ENCODE results near the gene ROS1.

The ROS1 gene

DNA sequence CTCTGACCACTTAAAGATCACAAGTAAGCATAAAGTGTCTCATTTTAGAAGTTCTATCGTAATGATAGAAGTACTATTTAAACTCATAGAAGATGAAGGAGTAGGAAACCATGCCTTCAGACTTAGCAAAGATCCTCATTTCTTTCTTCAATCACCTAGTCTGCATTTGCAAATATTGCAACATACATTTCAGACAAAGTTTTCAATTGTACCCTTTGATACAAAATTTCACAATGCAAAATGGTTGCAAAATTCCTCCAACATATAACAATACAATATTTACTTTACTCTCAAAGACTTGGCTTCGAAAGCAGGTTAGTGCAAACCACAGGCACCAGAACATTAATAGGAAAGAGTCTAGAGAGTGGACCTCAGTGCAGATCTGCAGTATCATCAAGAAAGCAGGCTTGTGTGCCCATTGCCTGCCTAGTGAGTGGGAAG is 16.1 kb upstream of the ROS1 start:
- DNase-seq (ENCODE audit: low read depth, low spot score), result no peak

DNA sequence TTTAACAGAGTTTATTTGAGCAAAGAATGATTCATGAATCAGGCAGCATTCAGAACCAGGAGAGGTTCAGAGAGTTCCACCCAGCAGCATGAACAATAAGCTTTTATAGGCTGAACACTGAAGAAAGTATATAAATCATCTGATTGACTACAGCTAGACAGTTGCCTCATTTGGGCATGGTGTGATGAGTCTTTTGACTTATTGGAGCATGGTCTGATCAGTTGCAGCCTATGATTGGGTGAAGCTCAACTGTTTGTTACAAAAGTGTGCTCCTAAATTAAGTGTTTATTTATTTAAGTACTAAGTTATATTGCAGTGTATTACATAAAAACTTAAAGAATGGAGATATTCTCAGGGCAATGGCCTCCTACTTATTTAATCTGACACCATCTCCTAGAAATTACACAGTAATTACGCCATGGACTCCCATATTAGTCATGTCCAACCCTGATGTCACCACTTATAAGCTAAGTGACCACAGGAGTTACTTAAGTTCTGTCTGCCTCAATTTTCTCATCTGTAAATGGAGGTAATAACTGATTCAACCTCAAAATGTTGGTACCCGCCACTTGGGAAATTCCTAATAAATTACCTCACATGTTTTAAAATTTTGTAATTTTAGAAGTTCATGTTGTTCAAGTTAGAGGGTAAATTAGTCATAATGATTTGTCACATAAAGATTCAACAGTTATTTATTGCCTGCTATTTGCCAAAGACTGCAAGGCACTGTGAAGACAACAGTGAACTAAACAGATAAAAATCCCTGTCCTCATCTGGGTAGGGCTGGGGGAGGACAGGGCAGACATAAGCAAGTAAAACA is 15.2 kb upstream of the ROS1 start:
- DNase-seq (ENCODE audit: low read depth, low spot score), result no peak

DNA sequence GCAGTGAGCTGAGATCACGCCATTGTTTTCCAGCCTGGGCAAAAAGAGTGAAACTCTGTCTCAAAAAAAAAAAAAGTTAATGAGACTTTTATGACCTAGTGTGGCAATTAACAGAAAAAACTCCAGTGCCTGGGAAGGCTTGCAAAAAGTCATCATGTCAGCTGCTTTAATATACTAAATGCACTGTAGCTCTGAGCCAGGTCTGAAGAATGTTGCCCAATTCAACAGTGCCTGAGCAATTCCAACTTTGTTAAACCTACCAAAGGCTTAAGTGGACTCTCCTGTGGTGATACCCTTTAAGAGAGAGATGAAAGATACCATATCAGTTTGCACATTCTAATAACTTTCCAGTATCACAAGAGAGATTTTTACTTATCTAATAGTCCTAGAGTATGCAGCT is 6.5 kb upstream of the ROS1 start:
- no peak for DNase-seq (ENCODE audit: low read depth, low spot score)

DNA sequence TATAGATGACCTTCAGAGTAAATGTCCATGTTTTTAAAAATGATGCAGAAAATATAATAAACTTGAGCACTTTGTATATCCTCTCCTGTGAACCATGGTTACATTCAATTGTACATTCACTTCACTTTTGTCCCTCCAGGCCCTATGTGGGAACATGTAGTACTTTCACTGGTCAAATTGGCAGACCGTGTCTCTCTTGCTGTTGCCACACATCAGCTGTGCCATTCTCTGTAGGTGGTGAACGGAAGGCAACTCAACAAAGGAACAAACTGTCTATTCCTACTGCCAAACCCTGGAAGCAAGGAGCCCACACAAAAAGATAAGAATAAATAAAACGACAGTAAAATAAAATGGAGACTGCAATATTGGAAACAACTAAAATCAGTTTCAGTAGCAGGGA is 2.0 kb downstream of the ROS1 start:
- no peak for DNase-seq (ENCODE audit: low read depth, low spot score)

DNA sequence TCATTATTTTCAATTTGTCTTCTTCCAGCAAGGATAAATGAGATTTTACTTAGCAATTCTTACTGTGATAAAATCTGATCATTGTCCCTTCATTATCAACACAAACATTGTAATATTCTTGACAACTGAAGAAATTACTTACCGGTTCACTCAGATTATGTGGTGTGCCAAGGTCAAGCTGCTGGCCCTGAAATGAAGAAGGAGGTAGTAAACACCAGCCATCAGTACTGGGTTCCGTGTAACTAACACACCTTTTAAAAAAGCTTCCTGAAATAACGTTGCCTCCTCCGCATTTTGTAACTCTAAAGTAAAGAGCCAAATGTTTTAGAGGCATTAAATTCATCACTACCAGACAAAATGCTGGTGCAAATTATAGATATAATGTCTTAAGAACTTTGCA is 7.4 kb downstream of the ROS1 start:
- DNase-seq (ENCODE audit: low read depth, low spot score), result no peak

DNA sequence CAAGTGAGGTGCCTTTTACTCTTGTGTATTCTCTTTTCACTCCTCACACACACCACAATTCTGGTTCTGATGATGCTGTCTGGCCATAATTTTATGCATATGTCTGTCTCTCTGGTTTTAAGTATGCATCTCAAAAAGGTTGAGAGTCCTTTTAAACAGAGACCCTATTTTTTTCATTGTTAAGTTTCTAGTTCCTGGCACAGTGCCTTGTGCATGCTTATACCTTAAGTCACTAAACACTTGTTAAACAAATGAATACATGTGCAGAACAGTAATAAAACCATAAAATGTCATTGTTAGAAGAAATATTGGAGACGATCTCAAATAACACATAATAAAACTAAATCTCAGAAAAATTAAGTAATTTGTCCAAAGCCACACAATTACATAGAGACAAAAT is 7.9 kb downstream of the ROS1 start:
- no peak for DNase-seq (ENCODE audit: low read depth, low spot score)

DNA sequence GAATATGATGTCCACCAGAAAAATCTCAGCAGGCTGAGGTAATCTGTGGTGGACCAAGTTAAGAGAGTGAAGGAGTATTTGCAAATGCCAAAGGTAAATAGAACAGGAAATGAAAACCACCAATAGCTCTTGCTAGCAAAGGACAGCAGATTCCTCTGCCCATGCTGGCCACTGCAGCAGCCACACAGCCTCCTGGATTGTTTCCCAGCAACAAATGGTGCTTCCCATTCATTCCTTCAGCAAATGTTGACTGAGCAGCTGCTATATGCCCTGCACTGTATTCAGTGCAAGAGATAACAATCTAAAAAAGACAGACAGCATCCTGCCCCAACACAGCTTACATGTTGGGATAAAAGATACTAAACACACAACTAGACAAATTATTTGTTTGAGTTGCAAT is 11.0 kb downstream of the ROS1 start:
- no peak for DNase-seq (ENCODE audit: low read depth, low spot score)

DNA sequence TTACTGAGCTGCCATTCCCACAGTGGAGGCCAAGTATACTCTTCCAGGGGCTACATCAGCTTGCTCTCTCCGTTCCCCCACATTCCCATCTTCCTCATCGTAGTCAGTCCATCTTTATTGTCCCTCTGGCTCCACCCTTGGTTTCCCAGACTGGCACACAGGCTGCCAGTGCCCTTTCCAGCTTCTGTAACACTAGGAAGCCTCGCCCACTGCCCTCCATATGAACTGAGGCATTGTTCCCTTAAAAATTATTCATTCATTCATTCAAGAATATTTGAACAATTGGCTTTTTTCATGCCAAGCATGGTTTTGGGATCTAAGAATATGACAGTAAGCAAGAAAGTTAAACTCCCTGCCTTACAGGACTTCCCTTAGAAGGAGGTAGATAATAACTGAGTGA is 14.3 kb downstream of the ROS1 start:
- DNase-seq (ENCODE audit: low read depth, low spot score), result no peak

DNA sequence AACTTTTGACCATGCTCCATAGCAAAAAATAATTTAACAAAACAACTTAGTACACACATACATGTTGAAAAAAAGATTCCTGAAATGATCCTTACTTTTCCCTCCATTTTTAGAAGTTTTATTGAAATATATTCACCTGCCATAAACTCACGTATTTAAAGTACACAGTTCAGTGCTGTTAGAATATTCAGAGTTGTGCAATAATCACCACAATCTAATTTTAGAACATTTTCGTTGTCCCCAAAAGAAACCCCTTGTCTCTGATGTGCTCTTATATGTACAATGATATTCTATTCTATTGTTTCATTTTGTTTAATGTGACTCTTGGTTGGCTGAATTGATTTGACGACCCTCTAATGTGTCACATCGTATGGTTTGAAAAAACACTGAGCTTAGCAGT is 15.9 kb downstream of the ROS1 start:
- DNase-seq (ENCODE audit: low read depth, low spot score), result no peak

DNA sequence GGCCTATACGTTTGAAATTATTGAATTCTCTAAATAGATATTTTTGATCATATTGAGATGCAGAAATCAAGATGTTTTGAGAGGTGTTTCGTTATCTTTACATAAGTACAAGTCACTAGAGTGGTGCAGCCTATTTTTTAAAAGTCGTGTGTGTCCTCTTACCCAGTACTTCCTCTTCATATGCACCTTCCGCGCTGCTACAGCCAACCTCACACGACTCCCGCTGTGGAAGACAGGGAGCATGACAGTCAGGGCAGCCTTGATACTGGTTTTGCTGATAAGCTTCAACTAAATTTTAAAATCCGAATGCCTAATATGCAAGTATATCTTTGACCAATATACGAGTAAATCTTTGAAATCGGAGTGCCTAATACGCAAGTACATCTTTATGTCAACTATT is 16.3 kb downstream of the ROS1 start:
- no peak for DNase-seq (ENCODE audit: low read depth, low spot score)

DNA sequence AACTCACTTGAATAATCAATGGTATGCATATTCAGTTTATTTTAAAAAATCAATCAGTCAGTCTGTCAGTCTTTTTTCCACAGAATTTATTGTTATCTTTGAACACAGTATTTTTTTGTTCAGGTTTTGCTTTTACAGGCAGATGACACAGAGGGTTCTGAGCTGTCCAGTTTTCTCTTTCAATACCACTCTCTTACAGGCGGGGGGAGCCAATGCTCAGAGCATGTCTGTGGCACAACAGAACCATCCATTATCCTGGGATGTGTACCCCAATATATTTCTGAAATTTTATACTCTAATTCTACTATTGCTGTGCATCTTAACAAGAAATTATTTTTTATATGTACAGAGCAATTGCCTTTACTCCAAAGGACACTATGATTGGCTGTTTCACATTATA is 21.2 kb downstream of the ROS1 start:
- no peak for DNase-seq (ENCODE audit: low read depth, low spot score)

DNA sequence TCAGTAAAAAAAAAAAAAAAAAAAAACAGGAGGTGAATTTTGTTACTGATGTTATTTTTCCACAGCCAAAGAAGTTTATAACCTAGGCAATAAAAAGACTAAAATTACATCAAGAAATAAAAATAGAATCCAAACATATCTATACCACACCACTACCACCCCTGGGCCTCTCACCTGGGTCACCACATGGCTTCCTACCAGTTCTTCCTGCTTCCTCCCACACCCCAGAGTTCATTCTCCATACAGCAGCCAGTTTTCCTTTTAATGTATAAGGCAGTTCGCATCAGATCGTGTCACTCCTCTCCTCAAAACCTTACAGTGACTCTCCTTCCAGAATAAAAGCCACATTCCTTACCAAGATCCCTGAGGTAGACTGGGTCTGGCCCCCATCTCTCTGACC is 23.9 kb downstream of the ROS1 start:
- no peak for DNase-seq (ENCODE audit: low read depth, low spot score)

DNA sequence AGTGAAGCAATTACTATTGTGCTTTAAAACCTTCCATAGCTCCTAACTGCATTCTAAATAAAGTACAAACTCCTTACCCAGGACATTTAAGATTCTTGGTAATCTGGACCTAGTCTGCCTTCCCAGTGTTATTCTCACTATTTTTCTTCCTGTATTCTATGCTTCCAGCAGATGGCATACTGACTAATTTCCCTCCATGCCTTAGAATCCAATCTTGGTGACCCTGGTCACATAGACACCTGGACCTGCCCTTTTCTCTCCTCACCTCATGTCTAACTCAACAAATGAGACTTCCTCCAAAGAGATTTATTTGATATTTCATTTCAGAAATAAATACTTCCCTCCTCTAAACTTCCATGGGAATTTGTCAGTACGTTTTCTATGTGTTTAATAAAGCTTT is 25.8 kb downstream of the ROS1 start:
- no peak for DNase-seq (ENCODE audit: low read depth, low spot score)

DNA sequence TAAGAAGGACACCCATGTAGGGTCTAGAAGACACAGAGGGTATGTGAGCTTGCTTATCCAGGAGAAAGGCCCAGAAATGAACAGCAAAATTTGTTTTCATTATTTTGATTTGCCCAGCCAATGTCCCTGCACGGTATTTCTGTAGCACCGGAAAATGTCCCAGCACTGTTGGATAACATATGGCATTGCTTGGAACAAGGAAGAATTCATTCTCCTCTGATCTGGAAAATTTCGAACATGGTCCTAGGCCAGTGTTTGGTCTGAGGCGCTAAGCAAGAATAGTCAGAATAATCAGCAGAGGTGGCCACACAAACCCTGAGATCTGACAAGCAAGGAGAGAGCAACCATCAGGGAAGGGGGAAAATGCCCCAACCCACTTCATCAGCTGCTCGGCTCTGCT is 26.6 kb downstream of the ROS1 start:
- DNase-seq (ENCODE audit: low read depth, low spot score), result no peak

DNA sequence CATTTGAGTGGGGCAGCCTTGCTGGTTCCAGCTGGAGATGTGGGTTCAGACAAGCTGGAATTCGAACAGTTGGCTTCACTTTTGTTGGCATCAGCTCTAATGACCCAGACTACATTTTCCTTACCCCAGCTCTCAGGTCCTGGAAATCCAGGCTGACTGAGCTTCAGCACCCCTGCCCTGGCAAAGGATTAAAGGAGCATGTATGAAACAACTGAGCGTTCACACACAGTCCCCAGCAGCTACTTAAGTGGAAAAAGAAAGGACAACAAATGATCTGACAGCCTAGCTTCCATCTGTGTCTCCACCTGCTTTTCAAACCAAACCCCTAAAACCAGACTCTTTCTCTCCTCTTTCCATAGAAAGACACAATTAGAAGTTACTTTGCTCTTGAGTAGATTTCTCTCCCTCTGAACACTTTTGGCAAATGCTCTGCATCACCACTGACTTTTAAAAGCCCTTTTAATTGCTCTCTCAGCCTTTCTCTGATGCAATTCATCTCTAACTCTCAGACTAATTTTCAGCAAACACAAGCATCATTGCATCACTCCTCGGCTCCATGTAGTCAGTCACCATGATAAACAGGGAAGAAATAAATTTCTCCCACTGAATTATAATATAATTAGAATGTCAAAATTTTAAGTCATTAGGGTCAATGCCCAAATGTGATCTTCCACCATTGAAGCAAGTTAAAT is 28.1 kb downstream of the ROS1 start:
- no peak for DNase-seq (ENCODE audit: low read depth, low spot score)

DNA sequence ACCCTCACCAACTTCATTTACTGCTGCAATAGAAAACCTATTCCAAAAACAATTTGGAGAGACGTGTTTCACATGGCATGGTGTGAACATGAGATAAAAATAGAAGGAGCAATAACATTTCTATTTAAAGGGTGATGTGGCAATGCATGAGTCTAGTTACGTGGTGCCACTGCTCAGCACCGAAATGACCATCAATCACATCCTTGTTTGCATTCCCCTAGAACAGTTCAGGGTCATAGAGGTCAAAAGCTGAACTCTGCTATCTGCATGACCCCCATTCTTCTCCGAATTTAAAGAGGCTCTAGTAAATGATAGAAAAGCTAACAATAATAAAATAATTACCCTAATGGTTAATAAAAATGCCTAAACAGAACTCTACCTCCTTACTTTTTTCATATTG is 29.5 kb downstream of the ROS1 start:
- DNase-seq (ENCODE audit: low read depth, low spot score), result no peak

DNA sequence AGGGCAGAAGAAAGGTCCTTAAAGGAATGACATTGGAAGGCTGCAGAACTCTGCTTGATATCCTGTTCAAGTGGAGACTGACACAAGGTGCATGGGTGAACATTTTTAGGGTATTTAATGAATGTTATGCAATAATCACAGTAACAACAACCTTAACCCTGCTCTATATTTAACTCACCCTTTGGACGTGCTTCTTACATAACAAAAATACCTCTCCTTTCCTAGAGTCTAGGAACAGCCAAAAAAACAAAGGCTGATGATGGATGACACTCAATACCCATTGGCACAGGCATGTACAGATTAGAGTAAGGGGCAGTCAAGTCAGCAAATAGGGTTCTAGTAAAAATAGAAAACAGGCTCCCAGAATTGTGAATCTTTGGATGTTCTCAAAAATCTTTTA is 30.6 kb downstream of the ROS1 start:
- DNase-seq (ENCODE audit: low read depth, low spot score), result no peak

DNA sequence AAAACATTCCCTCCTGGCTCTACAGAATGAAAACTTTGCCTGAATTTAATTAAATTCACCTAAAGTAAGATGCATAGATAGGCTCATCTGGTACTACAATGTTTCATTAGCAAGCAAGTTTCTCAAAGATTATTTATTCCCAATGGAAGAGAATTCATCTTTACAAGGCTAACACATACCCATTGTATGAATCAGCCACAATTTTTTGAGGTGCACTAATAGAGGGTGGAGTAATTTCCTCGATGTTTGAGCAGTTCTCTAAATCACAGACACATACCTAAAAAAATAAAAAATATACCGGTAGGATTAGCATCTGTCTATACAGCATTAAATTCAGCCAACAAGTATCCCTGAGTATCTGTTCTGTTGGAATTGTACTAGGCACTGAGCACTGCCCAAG is 32.7 kb downstream of the ROS1 start:
- no peak for DNase-seq (ENCODE audit: low read depth, low spot score)

DNA sequence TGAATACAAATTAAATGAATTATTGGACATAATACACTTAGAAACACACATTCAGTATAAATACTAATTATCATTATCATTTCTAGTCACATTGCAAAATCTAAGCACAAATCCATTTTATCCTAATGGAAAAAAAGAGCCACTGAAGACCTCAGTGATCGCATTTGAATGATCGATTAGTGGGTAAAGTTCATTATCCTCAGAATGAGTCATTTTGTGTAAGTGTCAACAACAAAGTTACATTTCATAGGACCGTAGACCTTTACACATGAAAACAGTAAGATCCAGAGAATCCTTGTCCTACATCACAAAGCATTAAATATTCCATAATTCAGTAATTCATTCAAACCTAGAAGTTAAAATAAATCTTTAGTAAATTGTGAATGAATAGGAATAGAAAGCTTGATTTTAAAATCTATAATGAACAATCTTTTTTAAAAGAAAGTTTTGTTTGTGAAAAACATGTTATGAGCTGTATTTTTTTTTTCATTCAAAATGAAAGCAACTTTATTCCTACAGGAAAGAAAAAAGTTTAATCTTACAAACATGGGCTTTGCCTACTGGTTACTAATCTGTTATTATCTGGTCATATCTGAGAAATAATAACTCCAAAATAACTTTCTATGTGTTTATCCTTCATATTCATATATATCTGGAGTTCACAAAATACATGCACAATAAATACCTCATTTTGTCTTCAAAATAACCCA is 33.7 kb downstream of the ROS1 start:
- no peak for DNase-seq (ENCODE audit: low read depth, low spot score)

DNA sequence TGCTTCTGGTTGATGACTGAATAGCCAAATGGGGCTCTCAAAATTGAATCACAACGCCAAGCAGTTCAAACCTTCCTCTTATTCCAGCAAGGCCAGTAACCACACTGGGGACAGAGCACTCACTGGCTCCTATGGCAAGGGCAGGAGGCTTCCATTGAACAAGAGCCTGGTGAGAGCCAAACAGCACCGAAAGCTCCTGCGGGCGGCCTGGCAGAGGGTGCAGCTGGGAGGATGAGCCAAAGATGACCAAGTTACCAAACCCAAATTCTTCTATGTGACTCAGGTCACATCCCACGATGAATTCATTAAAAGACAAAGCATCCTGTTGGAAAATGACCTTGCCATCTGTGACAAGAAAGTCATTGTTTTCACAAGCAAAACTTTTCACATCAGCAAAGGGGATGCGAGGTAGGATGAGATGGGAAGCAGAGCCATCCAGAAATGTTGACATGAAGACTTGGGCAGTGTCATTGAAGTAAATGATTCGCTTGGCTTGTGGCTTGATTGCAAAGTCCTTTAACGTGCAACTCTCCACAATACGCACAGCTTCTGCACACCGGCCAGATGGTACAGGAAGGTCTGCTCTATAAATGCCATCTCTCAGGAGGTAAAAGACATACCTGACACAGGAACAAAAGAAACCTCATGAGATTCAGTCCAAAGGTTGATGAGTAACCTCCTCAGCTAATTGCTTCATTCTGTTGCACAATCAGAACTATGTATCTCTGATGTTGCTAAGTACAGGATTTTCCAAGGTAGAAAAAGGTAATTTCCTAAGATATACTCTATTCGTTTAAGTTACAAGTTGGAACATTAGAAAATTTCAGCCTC is 36.3 kb downstream of the ROS1 start:
- DNase-seq (ENCODE audit: low read depth, low spot score), result no peak

DNA sequence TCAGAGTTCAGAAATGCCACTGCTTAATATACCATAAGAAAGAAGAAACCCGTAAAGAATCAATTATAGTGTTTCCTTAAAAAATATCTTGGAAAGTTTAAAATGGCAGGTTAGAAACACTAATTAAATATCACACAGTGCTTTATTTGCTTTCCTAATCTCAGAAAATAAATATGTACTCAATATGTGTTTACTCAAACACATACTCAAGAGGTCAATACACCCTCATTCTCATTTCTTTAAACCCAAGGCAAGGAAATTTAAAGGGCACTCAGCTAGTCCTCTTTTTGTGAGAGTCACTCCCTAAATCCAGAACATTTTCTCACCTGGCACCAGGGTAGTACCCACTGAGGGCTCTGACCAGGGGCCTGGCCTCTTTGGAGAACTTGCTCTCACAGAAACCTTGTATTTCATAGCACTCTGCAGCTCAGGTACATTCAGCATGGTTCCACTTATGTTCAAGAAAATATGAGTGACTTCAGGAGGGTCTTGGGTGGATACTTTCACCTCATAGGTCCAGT is 38.2 kb downstream of the ROS1 start:
- DNase-seq (ENCODE audit: low read depth, low spot score), result no peak

DNA sequence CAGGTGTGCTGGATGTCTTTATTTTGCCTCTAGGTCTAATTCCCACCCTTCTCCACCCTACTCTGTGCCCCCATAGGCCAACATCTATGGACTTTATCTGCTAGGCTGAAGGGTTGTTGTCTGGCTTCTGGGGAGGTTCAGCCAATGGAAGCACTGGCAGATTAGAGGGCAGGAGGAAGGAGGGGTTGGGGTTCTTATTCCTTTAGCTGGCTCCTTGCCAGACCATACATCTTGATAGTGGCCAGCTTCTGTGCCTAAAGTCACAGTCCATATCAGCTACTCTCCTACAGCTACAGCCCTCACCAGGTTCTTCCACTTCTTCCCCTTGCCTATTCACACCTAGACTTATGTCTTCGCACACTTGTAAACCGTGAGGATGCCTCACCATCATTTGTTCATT is 41.1 kb downstream of the ROS1 start:
- no peak for DNase-seq (ENCODE audit: low read depth, low spot score)
